Prostate gland (tissue), 2 donors: ENCODE data around the gene SLC35G4.

ENCODE experiments used
- CTCF ChIP-seq, 4 experiments: fragments of 200-600 bp in 2 of 4; fragments of 450-650 bp in 2 of 4; sonication (generic) in 2 of 4; IDR thresholded peaks; 1 replicate in 3 of 4; 2 replicates in 1 of 4; pipeline ENCODE4 v1.5.1; 2016 to 2019; ENCODE audit warnings: antibody characterized with exemption in 4 of 4, mild to moderate bottlenecking in 2 of 4, moderate library complexity in 2 of 4
- POLR2AphosphoS5 ChIP-seq: sonication (generic); formaldehyde crosslinking; IDR thresholded peaks from one replicate; pipeline ENCODE4 v1.6.1; 2017; ENCODE audit warnings: antibody characterized with exemption

- TF ChIP-seq CTCF (IDR thresholded peaks at IDR 0.05) (no peak), POLR2AphosphoS5 (no peak)
Measured at GRCh38 chr18:11566236-11566965, 43.0 kb upstream of the SLC35G4 start.
